Activated naive CD8-positive, alpha-beta T cell treated with anti-CD3 and anti-CD28 coated beads, Interleukin-2, amount 50 U/mL, for 16 hours (primary cell): ENCODE results near the gene PRKAG3.

Experiments used
- DNase-seq: peaks from one replicate; pipeline ENCODE4 v3.0.0-alpha.2; 2020; ENCODE audit warnings: low read depth, low spot score

Gene PRKAG3

DNA sequence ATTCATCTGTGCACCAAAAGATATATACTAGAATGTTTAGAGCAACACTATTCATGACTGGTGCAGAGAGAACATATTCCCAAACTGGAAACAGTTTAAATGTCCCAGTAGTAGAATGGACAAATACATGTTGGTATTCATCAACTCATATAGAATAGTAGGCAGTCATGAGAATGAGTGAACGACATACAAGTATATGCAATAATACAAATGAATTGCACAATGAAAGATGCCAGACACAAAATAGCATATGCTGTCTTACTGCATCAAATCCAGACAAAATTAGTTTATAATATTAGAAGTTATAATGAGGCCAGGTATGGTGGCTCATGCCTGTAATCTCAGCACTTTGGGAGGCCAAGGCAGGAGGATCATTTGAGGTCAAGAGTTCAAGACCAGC is 8.3 kb upstream of the PRKAG3 start:
- DNase-seq = no peak

DNA sequence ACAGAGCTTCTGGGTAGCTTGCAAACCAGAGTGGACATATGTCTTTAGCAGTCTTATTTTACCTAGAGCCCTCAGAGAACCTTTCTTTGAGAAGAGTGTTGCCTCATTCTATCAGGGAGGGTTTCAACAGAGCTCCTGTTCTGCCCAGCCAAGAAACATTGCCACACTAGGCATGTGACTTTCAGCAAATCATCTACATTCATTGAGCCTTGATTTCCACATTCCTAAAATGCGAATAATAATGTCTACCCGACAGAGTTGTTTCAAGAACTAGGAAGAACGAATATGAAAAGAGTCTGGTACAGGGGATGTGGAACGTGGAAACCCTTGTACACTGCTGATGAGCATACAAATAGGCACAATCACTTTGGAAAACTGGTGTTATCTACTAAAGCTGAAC is 7.8 kb upstream of the PRKAG3 start:
- no peak for DNase-seq

DNA sequence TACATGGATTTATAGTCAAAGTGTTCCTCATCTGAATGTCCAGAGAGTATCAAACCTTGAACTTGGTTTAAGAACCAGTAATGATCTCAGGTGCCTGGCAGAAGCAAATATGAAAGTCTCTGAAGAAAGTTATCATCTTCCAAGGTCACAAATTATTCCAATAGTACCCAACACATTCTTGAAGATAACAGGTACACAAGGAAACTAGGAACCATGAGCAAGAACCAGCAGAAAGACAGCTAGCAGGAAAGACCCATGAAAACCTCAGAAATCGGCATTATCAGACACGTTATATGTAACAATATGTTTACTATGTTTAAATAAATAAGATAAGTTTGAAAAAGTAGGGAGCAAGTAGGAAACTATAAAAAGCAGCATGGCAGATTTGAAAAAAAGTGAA is 5.9 kb upstream of the PRKAG3 start:
- no peak for DNase-seq

DNA sequence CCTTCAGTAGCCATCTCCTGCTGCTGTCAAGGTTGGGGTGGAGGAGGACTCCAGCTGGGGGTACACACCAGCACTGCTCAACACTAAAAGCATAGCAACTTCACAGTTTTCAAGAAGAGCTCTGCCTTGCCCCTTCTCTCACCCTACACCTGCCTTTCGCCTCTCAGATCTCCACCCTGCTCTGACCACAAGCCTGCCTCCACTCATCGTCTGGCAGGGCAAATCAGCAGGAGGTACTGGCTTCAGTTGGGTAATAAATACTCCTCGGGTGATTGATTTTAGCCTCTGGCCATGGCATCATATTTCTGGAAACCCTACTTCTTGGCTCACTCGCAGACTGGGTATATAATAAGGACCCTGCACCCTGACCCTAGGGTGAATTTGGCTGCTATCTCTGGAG is 3.1 kb upstream of the PRKAG3 start:
- no peak for DNase-seq

DNA sequence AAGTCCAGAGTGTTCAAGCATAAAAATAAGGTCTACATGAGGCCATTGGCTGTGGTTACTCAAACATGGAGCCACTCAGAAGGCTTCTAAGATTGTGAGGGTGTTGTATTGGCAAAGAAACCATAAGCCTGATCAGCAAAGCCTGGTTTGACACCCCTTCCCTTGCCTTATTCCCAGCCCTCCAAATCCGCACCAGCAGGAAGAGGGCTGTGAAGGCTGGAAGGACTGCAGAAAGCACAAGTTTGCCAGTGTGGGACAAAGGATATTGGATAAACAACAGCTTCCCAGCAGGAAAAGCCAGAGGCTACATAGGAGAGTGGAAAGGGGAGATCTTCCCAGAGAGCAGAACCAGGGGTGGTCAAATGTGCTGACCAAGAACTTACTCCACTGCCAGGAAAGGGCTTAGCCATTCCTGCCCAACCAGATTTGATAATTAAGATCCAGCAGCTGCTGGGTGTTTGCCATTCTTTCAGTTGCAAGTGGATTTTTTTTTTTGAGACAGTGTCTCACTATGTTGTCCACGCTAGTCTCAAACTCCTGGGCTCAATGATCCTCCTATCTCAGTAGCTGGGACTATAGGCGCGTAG is 1.5 kb upstream of the PRKAG3 start:
- DNase-seq = no peak

DNA sequence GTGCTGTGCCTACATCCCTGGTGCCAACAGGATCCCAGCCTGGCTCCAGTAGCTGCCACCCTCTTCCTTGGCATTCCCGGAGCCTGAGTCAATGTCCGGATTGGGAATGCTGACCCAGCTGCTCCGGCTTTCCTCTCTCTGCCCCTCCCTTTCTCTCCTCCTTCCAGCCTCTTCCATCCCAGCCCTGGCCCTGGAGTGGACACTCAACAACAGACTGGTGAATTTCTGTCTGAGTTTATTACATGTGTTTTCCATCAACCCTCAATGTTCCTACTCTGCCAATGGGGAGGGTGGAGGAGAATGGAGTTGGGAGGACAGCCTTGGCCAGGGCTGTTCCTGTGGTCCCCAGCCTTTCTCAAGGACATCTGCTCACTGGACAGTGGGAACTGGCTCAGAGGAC is 917 bp upstream of the PRKAG3 start:
- no peak for DNase-seq

GRCh38 chr2:218832081-218832480 is 478 bp upstream of the PRKAG3 start:
- DNase-seq = no peak

DNA sequence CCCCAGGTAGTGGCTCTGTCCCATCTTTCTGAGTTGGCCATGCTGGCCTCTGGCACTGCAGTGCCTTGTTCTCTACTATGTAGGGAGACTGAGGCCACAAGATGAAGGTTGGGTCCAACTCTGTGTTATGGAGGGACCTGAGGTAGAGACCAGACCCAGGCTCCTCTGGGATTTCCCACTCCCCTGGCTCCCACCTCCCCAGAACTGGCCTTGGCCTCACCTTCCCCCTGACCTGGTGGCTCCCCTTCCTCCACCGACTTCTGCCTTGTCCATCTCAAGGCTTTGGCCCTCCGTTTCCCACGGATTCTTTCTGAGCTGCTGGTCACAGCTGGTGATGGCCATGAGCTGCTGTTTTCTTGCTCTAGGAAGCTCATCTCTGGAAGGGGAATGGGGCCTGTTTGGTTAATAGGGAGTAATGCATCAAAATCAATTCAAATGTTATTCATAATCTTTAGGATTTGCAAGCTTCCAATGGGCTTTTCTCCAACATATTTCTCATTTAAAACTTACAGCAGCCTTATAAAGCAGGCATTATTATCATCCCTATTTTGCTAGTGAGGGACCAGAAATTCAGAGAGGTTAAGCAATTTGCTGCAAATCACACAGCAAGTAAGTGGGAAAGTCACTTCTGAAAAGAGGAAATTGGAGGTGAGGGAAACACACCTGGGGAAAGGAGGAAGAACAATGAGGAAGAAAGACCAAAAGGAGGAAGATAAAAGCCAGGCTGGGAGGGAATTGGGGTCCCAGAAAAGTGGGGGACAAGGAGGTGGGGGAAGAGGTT is 887 bp downstream of the PRKAG3 start:
- no peak for DNase-seq

GRCh38 chr2:218829868-218830451 is 1.6 kb downstream of the PRKAG3 start:
- no peak for DNase-seq

GRCh38 chr2:218828477-218828778 is 3.2 kb downstream of the PRKAG3 start:
- no peak for DNase-seq

GRCh38 chr2:218827701-218828476 is 3.7 kb downstream of the PRKAG3 start:
- no peak for DNase-seq

- no peak for DNase-seq
Observed at GRCh38 chr2:218826791-218827190, 4.8 kb downstream of the PRKAG3 start.

- no peak for DNase-seq
Observed at GRCh38 chr2:218824004-218824403, 7.6 kb downstream of the PRKAG3 start.

GRCh38 chr2:218823196-218823855 is 8.3 kb downstream of the PRKAG3 start:
- no peak for DNase-seq

DNA sequence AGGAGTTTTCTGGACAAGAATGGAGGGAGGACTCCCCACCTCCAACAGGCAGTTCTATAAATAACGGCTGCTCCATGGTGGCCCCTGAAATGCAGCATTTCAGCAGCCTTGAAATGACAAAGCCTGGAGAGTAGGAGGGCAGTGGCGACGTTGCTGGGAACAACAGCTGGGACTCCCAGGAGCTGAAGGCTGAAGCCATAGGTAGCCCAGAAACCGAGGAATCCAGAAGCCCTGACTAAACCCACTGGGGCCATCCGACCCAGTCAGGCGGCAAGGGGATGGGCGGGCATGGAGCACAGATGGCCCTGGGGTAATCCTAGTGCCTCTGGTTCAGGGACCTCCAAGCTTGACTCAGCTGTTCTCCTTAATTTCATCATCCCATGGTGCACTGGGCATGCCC is 9.0 kb downstream of the PRKAG3 start:
- no peak for DNase-seq

DNA sequence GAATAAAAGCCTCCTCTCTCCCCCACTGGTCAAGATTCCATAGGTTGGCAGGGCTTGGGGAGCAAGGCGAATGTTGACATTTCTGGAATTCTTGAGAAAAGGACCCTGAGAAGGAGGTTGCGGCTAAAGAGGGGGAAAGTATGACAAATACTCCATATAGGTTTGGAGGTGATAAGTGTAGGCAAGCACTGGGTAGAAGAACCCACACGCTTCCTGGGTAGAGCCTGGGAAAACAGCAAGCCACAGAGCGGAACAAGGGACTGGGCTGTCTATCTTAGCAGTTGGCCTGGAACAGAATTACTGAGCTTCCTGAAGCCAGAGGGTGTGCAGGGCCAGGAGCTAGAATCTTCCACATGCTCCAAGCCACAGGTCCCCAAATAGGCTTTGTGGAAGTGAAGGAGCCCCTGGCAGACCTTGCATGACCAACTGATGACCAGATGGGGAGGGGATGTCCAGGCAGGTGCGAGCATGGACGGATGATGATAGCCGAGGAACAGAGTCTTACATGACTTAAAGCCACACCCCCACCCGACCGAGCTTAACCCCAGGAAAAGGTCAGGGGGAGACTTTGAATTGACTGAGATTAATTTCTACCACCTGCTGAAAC is 9.9 kb downstream of the PRKAG3 start:
- DNase-seq = no peak

- no peak for DNase-seq
Observed at GRCh38 chr2:218820746-218821369, 10.7 kb downstream of the PRKAG3 start.

DNA sequence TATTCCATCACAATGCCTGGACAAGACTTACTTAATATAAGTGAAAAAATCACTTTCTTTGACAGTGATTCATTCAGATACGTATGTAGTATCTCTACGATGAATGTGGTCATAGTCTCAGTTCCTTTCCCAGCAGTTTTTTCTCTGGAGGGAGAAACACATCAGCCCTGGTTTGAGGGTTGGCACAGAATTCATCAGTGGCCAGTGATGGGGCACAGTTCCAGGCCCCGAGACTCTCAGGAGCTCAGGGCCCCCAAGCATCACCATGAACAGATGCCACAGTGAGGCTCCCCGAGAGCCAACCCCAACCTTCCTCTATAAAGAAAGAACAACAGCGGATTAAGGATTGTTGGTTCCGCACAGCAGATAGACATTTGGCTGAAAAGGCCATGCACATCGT is 12.5 kb downstream of the PRKAG3 start:
- no peak for DNase-seq

GRCh38 chr2:218816561-218817011 is 15.0 kb downstream of the PRKAG3 start:
- DNase-seq = no peak

- no peak for DNase-seq
Observed at GRCh38 chr2:218815649-218816048, 16.0 kb downstream of the PRKAG3 start.

DNA sequence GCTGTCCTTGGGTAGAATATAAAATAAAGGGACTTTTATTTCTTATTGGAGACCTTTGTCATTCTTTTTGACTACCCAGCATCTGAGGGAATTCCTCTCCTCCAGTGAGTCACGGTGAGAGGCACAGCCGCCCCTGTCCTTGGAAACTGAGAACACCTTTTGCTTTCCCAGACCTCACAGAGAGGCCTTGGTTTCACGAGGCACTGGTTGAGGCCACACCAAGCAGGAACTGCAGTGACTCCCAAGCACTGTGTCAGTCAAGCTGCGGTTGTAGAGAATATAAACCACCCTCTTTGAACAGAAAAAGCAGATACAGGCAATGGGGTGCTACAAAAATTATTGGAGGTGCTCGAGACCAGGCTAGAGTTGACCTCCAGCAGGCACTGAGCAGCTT is 16.4 kb downstream of the PRKAG3 start:
- DNase-seq = no peak
